ENCODE measurements around the gene ZMIZ1.
A peak's percentile ranks its signal among the peaks of the same experiment; 100 is the strongest.
"Not testable (repeated sequence)": the region's sequence is repeated elsewhere in the genome, so short reads cannot be mapped to it uniquely, and the experiment has no call there.

ZMIZ1 gene

DNA sequence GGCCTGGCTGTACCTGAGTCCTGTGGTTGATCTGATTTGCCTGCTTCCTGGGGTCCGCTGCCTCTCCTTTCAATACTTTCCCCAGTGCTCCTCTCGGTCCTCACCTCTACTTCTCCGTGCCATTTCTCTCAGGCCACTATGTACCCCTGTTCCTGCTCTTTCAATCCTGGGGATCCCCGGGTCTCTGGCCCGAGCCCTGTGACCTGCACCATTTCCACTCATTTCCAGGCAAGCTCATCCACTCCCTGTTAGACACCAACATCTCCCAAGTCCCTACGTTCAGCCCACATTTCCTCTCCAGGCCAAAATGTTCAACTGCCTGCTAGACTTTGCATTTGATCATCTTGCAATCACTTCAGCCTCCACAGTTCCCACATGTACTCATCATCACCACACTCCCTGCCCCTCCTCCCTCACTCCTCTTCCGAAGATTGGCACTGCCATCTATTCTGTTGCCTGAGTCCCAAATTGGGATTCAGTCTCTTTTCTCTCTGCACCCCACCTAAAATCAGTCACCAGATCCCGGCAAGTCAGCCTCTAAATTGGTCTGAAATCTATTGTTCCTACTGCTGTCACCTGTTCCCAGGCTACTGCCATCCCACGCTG is 34.4 kb upstream of the ZMIZ1 start:
- DNase-seq: no peak

DNA sequence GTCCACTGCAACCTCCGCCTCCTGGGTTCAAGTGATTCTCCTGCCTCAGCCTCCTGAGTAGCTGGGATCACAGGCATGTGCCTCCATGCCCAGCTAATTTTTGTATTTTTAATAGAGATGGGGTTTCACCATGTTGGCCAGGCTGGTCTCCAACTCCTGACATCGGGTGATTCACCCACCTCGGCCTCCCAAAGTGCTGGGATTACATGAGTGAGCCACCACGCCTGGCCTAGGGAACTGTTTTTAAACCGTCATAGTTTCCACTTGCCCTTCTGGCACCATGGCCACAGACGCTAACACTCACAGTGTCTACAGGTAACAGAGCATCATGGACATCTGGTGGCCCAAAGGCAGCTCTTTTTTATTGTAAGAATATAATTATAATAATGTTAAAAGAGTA is 32.4 kb upstream of the ZMIZ1 start:
- not testable (repeated sequence) for DNase-seq

DNA sequence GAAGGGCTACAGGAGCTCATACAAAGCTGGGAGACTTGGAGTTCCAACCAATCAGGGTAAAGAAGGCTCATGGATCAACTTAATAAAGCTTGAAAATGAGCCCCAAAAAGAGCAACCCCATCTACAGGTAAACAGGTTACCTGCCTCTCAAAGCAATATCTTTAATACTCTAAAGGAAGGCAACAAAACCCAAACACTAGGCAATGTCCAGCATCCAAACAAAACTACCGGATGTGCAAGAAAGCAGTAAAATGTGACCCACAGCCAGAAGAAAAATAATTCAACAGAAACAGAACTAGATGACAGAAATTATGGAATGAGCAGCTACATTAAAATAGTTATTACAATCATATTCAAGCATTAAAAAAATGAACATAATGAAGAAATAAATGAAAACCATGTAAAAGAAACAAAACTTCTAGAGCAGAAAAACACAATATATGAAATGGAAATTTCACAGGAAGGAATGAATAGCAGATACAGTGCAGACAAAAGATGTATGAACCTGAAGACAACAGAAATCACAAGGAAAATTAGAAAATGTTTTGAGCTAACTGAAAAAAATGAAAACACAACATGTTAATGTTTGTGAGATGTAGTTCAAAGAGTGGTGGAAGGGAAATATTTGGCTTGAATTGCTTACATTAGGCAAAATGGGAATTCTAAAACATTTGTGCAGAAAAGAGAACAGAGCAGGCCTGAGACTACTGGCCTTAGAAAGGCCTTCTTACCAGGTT is 30.5 kb upstream of the ZMIZ1 start:
- DNase-seq: no peak

DNA sequence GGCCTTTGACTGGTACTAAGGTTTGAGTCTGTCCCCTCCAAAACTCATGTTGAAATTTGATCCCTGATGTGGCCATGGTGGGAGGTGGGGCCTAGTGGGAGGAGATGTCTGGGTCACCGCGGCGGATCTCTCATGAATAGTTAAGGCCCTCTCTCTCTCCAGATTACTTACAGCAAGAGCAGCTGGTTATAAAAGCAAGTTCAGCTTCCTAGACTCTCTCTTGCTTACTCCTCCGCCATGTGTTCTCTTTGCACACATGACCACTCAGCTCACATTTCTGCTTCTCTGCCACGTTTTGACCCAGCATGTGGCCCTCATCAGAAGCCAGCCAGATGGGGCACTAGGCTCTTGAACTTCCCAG is 29.9 kb upstream of the ZMIZ1 start:
- DNase-seq: no peak

DNA sequence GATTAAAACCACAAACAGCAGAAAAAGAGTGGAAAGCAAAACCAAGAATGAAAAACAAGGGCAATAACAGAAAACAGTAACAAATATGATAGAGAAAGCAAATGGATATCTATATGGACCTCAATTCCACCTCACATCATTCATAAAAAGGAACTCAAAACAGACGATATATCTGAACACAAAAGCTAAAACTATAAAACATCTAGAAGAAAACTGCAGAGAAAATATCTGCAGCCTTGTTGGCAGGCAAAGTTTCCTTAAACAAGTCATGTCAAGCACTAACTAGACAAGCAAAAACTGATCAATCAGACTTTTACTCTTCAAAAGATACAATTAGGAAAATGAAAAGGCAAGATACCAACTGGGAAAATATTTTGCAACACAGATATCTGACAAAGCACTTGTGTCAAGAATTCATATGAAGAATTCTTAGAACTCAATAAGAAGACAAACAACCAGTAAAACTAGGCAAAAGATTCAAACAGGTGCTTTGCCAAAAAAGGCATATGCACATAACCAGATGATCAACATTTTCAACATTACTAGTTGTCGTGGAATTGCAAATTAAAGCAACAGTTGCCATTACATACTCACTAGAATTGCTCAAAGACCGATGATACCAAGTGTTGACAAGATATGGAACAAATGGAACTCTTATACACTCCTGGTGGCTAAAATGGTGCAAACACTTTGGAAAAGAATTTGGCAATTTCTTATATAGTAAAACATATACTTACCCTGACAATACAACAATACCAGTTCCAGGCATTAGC is 25.9 kb upstream of the ZMIZ1 start:
- DNase-seq: no peak

DNA sequence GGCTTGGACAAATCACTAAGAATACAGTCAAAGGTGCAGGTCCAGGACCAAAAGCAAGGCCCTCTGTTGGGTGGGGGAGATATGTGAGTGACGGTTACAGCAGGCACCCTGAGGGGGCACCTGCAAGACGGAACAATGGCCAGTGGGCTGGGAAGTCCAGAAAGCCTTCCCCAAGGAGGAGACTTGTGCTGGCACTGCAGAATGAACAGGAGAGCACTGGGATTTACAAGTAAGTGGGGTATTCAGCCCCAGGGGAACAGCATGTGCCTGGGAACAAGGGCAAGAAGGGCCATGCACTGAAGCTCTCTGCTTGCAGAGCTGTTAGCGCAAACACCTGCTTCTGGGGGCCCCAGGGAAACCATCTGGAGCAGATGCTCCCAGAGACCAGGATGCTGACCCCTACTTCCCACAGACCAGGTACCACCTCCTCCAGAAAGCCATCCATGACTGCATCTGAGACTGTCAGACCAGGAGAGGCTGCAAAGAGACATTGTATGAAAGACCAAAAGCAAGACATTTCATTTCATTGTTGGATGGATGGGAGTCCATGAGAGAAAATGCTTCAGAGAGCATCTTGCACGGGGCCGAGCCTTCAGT is 24.6 kb upstream of the ZMIZ1 start:
- DNase-seq: no peak

DNA sequence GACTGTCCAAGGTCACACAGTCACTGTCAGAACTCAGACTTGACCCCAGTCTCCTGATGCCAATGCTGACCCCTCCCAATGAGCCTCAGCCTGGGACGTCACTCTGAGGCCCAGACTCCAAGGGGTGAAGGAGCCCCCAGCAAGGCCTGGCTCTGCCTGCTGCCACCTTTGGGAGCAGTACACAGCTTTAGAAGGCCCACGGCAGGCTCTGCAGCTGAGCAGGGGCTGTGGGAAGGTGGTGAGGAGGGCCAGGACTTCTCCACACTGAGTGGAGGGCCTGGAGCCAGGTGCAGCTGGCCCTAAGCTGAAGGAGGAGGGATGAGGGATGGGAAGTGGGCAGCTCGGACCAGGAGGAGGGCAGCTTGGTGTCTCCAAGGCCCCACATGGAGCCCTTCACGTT is 23.9 kb upstream of the ZMIZ1 start:
- no peak for DNase-seq

DNA sequence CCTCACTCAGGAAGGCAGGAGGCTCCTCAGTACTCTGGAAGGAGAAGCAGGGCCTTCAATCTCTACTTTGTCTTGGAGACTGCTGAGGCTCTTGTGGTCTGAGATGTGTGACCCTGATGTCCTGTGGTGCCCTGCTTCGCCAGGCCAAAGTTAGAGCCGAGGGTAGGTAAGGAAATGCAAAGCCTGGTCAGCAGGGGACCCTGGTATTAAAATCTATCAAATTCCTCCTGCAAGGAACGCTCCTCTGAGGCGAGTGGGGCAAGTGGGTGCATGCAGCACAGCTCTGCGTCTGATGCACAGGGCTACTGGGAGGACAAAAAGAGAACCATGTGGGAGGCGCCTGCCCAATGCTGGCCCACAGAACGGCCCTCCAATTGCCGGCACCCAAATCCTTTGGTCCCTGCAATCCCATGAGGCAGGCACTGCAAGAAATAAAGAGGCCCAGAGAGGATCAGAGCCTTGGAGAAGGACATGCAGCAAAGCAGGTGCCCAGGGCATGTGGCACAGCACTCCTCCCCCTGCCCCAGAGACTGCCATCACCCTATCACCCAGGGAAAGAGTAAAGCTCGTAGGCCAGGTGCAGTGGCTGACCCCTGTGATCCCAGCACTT is 23.1 kb upstream of the ZMIZ1 start:
- DNase-seq: no peak

DNA sequence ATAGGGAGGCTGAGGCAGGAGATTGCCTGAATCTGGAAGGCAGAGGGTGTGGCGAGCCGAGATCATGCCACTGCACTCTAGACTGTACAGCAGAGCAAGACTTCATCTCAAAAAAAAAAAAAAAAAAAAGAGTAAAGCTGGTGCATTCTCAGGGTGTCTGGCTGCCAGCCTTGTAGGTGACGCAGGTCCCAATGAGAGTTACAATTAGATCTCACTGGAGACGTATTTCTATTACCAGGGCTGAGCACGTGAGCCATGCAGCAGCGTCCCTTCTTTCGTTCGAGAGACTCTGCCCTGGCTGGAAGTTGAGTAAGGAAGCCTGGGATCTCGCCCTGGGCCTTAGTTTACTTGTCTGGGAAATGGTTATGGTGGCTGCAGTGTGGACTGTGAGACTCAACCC is 22.4 kb upstream of the ZMIZ1 start:
- no peak for DNase-seq

DNA sequence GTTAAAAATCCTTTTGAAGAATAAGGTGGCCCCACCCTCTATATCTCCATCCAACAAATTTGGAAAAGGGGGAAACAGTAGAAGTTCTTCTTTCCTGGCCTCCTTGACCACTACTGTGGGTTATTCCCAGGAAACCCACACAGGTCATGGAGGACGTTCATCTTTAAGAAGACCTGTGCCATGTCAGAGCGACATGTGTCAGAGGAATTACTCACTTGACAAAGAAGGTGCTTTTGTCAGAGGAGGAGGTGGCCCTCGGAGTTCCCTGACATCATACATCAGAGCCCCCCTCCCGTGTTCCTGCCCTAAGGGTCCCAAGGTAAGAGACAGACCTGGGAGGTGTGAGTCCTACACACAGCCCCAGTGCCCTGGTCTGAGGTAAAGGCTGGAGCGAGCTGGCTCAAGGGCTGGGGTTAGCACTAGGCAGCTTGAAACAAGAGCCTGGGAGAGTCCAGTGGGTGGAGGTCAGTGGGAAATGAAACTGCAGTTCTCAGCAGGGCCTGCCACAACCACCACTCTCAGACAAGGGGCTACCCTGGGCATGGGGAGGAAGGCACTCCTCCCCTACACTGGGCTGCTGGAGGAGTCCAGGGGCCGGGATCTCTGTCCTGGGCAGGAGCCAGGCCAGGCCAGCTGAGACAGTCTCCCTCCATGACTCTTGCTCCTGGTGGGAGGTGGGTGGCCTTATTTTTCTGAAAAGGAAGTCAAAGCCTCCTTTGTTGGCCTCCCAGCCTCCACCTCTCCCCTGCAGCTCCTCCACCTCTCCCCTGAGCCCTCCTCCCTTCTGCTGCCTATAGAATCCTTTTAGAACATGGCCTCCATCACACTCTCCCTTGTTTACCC is 21.8 kb upstream of the ZMIZ1 start:
- no peak for DNase-seq

DNA sequence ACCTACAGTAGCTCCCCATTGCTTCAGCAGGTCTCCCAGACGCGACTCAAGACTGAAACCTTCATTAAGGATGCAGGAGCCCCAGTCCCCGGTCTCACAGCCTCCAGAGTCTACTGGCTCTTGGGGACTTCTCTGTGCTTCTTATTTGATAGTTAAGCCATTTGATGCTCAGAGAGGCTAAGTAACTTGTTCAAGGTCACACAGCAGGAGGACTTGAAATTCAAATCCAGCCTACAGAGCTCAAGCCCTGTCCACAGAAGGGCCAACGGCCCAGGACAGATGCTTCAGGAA is 21.2 kb upstream of the ZMIZ1 start:
- no peak for DNase-seq

DNA sequence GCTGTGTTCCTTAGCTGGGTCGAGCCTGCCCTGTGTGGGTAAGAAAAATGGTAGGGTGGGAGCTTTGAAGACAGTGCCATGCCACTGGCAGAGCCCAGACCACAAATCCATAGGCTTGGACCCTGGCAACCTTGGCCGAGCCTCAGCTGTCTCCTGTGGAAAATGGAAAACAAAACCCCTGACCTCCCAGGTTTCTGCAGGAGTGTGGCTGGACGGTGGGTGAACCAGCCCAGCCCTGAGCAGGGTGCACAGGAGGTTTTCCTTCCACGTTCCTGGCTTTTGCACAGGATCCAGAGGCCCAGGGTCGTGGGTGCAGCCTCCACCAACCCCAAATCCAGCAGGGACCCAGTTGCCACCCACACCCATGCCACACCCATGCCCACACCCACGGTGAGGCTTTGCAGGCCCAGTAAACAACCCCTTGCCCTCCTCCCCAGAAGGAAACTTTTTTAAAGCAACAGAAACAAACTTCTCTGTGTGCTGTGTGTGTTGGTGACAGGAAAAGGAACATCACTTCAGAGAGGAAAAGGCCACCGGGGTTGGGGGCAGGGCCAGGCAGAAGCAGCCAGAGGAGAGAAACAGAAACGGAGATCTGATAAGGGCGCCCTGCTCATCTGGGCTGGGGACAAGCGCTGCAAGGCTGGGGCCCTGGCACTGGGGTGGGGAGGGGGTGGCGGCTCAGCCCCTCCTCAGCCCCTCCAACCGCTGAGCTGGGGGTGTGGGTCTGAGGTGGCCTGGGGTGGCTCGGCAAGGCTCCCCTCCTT is 20.7 kb upstream of the ZMIZ1 start:
- peak; percentile 94 for DNase-seq

DNA sequence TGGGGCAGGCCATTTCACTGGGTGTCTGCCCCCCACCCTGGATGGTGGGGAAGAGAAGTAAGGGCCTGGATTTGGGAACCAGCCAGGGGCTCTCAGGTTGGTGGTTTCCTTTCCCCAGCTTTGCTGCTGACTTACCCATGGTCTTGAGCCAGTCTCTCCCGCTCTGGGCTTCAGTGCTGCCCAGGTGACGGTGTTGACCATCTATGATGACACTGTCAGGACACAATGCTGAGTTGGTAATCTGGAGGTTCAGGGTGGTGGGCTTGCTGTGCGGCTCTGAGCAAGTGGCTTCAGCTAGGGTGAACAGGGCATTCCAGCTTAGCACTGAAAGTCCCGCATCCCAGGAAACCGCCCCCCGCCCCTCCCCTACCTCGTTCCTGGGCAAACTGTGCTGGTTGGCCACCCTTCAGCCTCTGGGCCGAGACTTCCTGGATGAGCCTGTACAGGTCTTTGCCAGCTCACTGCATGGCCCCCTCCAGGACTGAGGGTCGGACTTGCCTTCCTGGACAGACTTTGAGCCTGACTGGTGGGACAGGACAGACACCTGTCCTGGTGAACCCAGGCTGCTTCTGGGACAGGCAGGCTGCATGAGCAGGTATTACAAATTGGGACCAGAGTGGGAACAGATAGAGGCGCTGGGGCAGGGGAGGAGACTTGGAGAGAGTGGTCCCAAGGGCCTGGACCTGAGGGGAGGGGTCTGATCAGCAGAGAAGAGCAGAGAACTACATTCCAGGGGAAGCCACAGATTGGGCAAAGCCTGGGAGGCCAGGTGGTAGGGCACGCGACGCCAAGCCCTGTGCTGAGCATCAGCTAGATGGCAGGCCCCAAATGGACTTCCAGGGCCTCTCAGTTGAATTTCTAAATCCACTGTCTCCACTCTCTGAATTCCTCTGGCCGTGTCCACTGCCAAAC is 19.9 kb upstream of the ZMIZ1 start:
- DNase-seq: no peak

DNA sequence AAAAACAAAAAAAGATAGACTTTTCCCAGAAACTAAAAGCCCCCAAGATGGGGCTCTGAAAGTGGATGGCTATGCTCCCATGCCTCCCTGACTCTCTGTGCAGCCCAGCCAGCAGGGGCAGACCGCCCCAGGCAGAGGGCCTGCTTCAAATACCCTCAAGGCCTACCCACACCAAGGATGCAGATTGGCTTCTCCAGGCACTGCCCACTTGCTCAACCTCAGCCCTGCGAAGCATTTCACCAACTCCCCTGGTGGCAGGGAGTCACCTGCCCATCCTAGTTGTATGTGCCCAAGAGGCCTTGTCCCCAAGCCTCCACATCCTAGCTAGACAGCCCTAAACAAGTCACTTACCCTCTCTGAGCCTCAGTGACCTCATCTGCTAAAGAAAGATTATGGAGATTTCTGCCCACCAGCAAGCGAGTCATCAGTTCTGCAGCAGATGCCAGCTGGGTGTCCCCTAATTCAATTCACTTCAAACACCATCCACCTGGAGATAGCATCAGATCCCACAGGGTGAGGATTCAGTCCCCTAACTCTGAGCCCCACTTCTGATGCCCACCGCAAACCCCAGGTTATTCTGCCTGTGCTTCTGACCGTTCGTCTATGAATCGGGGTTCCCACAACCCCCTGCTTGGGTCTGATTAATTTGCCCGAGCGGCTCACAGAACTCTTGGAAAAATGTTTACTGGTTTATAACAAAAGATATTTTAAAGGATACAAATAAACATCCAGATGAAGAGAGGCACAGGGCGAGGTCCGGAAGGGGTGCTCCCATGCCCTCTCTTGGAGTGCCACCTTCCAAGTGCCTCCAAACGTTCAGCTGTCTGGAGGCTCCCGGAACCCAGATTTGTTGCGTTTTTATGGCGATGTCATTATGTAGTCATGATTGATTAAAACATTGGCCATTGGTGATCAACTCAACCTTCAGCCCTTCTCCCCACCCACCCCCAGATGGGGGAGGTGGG is 18.6 kb upstream of the ZMIZ1 start:
- peak; percentile 63 for DNase-seq

DNA sequence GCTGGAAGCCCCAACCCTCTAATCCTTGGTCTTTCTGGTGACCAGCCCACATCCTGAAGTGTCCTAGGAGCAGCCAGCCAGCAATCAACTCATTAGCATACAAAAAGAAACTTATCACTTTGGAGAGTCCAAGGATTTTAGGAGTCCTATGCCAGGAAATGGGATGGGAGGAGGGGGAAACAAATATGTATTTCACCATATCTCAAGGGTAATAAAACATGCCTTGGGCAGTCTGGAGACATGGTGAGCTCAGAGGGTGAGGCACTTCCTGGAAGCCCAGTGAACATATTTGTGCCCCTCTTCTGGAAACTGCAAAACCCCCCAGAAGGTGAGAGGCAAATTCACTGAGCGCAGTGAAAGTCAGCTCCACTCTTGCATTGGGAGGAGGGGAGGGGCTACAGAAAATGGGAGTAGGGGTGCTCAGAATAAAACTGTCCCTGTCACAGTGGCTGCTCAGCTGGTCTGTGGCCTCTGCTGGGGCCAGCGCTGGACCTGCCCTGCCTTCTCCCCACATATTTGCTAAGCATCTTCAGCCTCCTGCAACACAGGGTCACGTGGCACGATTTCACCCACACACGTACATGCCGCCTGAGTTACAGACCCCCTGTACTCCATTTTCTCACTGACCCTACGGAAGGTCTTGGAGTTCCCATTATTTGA is 17.7 kb upstream of the ZMIZ1 start:
- no peak for DNase-seq

DNA sequence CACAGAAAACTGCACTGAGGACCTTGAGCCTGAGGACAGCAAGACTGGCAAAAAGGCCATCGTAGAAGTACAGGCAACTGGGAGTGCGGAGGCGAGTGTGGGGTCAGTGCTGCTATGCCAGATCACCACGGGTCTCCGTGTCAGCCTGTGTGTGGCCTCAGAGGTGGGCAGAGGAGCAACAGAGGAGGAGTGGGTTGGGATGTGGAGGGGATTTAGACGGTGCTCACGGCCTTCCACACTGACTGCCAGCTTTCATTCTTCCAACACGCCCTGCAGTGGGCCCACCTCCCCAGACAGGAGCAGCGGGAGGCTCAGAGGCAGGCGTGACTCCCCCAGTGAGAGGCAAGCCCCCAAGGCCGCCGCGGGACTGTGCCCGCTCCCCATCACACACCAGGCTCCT is 17.0 kb upstream of the ZMIZ1 start:
- DNase-seq: no peak

DNA sequence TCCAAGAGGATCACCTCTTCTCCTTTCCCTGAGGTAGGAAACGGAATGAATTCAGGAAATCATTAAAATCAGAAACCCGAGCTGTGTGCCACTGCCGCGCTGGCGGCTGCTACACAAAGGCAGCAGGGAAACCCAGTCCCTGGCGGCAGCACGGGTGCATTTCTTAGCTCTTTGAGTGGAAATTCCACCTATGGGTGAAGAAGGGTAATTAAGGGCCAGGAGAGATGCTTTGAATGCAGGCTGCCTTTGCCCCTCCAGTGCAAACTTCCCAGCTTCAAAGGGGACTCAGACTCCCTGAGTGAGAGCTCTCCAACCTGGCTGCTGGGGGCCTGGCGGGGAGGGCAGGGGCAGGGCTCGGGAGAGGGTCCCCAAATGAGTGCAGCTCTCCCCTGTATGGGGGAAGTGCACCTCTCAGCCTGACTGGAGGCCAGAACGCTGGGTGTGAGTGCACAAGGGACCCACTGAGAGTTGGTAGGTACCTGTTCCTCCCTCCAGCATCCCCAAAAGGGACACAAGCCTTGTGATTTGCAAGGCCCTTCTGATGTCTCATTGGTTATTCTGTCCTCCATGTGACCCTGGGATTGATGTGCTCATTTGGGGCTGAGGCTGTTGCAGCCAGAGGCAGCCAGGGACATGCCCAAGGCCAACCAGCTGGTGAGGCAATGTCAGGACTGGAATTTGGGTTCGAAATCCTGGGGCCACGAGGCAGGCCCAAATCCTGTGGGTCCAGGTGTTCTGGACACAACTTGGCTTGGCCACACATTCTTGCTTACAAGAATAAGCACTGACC is 16.3 kb upstream of the ZMIZ1 start:
- peak; percentile 88 for DNase-seq

DNA sequence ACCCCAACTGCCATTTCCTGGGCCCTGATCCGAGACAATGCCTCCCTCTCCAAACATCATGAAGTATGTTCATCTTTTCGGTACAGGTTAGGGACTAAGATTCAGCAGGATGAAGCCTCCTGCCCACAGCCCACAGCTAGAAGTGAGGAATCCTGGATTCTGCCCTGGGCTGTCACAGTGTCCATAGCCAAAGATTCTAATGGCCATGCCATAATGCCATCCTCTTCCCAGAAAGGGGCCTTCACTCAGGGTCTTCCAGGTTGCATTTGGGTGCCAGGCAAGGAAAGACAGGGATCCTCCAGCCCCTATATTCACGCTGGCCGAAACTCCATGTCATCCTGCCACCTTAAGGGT is 15.7 kb upstream of the ZMIZ1 start:
- no peak for DNase-seq

Measured in hematopoietic multipotent progenitor cell treated with erythropoietin and hydrocortisone succinate and interleukin-3 and kit ligand, for 4 days (in vitro differentiated cells).